Ishikawa (cell line): ENCODE measurements around the gene MAP4K4.

Experiments
- CEBPB ChIP-seq: IDR thresholded peaks from 2 replicates; pipeline ENCODE4 v1.6.1; 2012
- EGR1 ChIP-seq: IDR thresholded peaks from 2 replicates; pipeline ENCODE4 v1.6.1; 2012
- EP300 ChIP-seq: IDR thresholded peaks from 2 replicates; pipeline ENCODE4 v1.6.1; 2012; ENCODE audit warnings: borderline replicate concordance
- FOXM1 ChIP-seq: IDR thresholded peaks from 2 replicates; pipeline ENCODE4 v1.6.1; 2012; ENCODE audit warnings: low read depth, borderline replicate concordance
- RAD21 ChIP-seq: IDR thresholded peaks from 2 replicates; pipeline ENCODE4 v1.6.1; 2012; ENCODE audit warnings: low read depth
- TAF1 ChIP-seq: IDR thresholded peaks from 2 replicates; pipeline ENCODE4 v1.6.1; 2012; ENCODE audit warnings: low read depth, mild to moderate bottlenecking
- TEAD4 ChIP-seq: IDR thresholded peaks from 2 replicates; pipeline ENCODE4 v1.6.1; 2012
- YY1 ChIP-seq: IDR thresholded peaks from 2 replicates; pipeline ENCODE4 v1.6.1; 2012; ENCODE audit warnings: low read depth
- ZBTB7A ChIP-seq: IDR thresholded peaks from 2 replicates; pipeline ENCODE4 v1.6.1; 2012; ENCODE audit warnings: low read depth
- TF ChIP-seq, protein P1 (sequence below): IDR thresholded peaks from 2 replicates; pipeline ENCODE4 v1.6.1; 2012; ENCODE audit warnings: low read depth, mild to moderate bottlenecking
- TF ChIP-seq, protein P2 (sequence below): IDR thresholded peaks from 2 replicates; pipeline ENCODE4 v1.6.1; 2012
- TF ChIP-seq, protein P3 (sequence below): IDR thresholded peaks from 2 replicates; pipeline ENCODE4 v1.6.1; 2012

DNA sequence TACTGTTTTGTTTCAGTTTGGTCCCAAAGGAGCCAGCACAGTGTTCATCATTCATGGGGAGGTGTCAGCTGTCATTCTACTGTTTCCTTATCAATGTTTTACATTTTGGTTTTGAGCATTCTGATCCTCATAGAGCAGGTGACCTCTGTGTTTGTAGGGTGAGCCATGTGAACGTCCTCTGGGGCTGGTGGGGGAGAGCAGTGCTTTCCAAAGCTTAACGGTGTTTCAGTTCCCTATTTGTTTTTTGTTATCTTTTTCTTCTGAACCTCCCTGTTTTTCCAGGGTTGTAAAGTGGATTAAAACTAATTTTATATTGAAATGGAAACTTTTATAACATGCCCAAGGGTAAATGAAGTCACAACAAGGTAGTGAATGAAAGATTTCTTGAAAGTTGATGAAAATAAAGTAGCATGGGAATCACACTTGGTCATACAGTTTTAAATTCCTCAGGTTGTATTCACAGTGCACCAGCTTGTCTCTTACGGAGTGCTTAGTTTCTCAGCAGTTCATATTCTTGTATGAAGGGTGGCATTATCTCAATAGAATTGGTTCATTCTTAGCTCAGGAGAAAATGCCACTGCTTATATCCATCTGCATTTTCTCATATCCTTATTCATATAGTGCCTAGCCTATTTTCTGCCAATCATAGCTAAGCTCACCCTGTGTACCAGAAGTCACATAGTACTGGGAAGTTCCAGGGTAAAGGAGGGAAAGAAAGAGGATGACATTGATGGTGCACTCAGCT, 54.5 kb downstream of the MAP4K4 start:
- TF ChIP-seq TAF1: no peak
- no peak for TF ChIP-seq FOXM1
- TF ChIP-seq EP300: no peak
- TF ChIP-seq, protein P1, sequence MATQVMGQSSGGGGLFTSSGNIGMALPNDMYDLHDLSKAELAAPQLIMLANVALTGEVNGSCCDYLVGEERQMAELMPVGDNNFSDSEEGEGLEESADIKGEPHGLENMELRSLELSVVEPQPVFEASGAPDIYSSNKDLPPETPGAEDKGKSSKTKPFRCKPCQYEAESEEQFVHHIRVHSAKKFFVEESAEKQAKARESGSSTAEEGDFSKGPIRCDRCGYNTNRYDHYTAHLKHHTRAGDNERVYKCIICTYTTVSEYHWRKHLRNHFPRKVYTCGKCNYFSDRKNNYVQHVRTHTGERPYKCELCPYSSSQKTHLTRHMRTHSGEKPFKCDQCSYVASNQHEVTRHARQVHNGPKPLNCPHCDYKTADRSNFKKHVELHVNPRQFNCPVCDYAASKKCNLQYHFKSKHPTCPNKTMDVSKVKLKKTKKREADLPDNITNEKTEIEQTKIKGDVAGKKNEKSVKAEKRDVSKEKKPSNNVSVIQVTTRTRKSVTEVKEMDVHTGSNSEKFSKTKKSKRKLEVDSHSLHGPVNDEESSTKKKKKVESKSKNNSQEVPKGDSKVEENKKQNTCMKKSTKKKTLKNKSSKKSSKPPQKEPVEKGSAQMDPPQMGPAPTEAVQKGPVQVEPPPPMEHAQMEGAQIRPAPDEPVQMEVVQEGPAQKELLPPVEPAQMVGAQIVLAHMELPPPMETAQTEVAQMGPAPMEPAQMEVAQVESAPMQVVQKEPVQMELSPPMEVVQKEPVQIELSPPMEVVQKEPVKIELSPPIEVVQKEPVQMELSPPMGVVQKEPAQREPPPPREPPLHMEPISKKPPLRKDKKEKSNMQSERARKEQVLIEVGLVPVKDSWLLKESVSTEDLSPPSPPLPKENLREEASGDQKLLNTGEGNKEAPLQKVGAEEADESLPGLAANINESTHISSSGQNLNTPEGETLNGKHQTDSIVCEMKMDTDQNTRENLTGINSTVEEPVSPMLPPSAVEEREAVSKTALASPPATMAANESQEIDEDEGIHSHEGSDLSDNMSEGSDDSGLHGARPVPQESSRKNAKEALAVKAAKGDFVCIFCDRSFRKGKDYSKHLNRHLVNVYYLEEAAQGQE: no peak
- TF ChIP-seq RAD21: no peak
- TF ChIP-seq YY1: no peak
- no peak for TF ChIP-seq ZBTB7A
- TF ChIP-seq, protein P2, sequence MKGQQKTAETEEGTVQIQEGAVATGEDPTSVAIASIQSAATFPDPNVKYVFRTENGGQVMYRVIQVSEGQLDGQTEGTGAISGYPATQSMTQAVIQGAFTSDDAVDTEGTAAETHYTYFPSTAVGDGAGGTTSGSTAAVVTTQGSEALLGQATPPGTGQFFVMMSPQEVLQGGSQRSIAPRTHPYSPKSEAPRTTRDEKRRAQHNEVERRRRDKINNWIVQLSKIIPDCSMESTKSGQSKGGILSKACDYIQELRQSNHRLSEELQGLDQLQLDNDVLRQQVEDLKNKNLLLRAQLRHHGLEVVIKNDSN: no peak
- no peak for TF ChIP-seq TEAD4
- TF ChIP-seq, protein P3, sequence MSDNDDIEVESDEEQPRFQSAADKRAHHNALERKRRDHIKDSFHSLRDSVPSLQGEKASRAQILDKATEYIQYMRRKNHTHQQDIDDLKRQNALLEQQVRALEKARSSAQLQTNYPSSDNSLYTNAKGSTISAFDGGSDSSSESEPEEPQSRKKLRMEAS: no peak
- TF ChIP-seq CEBPB: no peak
- TF ChIP-seq EGR1: no peak
